Activated T-cell treated with anti-CD3 and anti-CD28 coated beads for 24 hours (primary cell): ENCODE data around the gene SCN5A.

ENCODE experiments used
- DNase-seq: peaks from one replicate; pipeline ENCODE4 v3.0.0-alpha.2; 2020; ENCODE audit warnings: low read depth

The SCN5A gene

DNA sequence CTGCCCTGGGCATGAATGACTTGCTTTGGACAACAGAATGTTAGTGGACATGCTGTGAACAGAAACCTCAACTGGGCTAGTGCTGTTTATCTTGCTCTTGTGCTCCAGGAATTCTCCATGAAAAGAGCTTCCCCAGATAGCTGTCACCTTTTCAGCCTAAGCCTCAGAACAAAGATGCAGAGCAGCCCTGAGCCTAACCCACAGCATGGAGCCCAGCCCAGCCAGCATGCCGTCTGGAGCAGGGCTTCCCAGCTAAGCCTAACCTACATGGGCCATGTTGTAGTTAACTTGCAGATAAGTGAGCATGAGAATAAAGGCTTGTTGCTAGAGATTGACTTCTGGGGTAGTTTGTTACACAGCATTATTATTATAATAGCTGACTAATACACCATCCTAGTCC is 48.9 kb downstream of the SCN5A start:
- DNase-seq = no peak

DNA sequence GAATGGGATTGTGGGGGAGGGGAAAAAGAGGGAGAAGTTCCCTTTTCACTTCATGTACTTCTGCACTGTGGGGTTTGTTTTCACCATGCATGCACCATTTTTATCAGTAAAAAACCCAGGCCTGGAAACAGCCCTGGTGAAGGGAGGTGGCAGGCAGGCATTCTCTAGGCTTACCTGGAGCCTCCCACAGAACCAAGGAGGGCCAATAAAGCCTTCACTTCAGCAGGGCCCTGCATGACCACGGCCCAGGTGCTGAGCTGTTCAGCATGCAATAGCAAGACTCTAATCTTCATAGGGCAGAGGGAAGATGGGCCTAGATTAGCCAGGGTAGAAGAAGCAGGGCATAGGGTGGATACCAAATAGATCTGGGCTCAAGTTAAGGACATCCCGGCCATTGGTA is 49.6 kb downstream of the SCN5A start:
- DNase-seq = no peak

DNA sequence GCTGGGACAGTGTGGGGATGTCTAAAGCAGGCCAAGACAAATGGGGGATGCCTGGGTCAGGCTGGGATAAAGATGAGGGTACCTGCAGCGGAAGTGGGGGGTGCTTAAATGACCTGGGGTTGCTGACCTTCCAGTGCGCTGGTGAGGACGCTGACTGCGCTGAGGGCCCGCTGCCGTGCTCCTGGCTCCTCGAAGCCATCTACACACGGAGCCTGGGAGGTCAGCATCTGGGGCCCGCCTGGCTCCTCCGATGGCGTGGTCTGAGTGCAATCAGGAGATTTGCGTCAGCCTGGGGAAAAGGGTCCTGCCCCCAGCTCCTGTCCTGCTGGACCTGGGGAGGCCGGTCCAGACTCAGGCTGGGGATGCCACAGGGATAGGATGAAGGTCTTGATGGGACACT is 50.7 kb downstream of the SCN5A start:
- DNase-seq = no peak

DNA sequence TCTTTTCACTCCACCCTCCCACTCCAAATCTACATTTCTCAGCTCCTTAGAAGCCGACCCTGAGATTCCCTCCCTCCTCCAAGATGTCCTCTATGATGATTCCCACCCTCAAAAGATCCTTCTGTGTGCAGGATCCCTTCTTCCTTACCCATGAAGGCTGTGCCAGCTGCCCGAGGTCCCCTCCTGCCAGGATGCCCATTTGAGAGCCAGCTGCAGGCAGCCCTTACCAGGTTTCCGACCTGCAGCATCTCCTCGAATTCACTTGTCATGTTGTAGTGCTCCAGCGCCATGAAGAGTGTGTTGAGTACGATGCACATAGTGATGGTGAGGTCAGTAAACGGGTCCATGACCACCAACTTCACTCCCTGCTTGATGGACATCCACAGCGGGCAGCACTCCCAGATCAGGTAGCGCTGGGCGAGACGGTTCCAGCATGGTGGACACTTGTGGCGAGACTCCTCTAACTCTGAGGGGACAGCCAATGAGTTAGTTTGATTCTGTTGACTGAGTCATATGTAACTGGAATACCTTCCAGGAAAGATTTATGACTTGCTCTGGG is 51.9 kb downstream of the SCN5A start:
- no peak for DNase-seq

DNA sequence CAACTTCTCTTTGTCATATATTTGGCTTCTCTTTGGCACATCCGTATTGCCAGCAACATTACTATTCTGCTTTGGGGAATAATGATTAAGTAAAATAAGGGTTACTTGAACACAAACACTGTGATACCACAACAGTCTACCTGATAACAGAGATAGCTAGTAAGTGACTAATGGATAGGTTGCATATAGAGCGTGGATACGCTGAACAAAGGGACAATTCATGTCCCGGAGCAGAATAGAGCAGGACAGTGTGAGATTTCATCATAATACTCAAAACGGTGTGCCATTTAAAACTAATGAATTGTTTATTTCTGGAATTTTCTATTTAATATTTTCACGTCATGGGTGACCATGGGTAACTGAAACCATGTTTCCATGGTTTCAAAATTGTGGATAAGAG is 54.1 kb downstream of the SCN5A start:
- no peak for DNase-seq

DNA sequence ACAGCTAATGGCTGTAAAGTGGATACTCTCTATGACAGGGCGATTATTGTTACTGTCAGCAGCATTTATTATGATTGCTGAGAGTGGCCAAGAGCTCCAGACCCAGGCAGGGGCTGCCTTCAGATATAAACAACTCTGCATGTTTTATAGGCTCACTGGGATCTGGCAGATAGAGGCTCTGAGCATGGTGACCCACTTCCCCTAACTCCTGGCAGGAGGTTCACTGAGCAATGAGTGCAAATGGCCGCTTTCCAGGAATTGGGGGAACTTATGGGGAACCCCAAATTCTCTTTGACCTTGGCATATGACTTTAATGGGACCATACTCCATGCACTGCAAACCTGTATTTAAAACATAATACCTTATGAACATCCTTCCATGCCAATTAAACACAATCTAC is 59.0 kb downstream of the SCN5A start:
- DNase-seq = no peak

DNA sequence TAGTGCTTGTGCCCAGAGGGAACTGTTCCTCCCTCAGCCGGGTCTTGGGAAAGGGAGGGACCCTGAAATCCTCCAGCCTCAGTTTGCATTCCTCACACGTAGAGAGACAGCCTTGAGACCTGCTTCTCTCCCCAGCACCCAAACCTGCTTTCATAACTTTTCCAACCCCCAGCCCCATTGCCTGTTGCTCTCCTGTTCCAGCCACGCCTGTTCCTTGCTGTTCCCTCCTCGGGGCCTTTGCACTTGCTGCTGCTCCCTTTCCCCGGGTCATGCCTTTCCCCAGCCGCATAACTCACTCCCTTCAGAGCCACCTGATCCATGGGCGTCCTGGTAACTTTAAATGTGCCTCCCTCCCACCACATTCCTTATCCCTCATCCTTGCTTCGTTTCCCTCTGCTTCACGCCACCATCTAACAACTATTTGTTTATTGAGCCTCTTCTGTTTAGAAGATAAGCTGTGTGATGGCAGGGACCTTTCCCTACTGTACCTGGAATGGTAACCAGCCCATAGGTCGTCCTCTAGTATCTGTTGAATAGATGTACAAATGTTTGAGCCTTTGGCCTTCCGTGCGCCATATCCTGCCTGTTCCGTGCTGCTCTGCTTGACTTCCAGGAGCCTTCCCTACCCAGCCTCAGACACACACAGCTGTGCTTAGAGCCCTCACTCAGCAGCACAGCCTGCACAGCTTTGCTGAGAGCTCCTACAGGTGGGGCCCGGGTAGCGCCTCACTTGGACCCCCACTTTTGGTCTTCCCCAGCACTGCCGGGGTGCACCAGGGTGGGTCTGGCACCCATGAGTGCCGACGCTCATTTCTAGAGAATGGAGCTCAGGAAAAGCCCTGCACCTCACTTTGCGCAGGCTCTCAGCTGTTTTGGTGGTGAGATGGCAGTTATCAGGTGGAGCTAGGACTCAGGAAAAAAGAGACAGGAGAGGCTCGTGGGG is 60.2 kb downstream of the SCN5A start:
- DNase-seq = no peak

DNA sequence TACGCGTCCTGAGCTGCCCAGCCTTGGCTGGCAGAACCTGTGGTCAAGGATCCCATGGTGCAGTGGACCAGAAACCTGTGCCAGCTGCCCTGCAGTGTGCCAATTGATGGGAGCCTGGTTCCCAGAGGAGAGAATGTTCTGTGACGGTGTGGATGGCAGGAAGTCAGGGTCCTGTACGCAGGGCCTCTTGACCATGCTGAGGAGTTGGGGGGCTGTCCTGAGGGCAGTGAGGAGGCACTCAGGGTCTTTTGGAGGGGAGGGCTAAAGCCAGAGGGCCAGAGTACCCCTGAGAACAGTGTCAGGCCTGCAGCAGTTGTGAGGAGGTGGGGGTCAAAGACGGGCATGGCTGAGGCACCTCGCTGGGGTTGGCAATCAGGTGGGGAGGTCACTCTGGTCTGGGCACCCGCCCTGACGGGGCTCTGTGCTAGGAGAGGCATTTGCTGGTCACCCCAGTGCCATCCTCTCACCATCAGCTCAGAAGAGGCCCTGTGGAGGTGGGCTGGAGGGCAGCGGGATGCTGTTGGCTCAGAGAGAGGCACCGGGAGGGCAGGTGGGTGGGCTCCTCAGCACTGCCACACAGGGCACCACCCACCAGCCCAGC is 61.0 kb downstream of the SCN5A start:
- no peak for DNase-seq

DNA sequence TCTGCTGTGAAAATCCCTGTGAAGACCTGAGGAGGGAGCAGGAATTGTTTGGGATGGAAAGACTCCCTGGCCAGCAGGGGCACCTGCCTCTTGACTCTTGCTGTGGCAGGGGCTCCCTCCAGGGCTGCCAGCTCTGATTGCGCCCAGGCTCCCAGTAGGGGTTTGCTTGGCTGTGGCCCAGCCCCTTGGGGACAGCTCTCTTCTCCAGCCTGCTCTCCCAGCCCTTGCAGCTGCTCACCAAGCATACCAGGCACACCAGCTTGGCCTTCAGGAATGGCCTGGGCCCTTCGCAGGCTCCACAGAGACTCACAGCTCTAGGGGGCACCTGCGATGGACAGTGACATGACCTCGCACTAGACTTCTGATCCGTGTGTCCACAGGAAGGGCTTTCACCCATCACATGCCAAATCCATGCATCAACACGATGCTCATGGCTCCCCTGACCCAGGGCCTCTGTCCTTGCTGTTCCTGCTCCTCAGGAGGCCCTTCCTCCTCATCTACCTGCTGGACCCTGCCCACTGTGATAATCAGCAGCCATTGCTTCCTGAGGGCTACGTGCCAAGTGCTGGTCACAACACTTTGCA is 61.8 kb downstream of the SCN5A start:
- no peak for DNase-seq

DNA sequence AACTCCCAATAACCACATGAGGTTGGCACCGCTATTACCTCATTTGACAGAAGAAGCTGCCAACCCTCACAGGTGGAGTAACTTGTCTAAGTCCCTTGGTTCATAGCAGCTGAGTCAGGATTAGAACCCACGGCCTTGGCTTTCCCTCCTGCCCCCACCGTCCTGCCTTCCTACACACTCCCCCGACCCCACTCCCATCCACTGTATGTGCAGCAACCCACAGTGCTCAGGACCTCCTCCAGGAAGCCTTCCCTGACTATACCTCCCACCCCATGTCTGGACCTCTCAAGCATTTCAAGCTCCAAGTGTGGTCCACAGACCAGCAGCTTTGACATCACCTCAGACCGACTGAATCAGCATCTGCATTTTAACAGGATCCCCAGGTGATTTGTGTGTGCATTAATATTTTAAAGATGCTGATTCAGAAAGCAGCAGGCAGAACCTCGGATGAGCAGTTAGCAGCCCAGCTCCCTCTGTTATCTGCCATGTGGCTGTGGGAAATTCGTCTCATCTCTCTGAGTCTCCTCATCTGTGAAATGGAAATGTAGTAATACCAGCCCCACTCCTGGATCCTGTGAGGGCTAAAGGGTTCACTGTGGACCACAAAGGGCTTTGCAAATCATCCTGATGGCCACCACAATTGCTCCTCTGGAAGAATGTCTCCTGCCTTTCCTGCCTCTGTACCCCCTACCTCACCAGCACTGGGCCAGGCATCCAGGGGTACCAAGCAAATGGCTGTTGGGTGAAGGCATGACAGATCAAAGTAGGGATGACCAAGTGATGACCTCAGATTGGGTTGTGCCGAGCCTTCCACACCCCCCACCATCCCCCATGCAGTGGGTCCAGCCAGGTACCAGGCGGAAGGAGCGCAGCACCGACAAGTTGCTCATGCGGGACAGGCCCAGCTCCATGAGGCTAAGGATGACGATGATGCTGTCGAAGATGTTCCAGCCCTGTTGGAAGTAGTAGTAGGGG is 62.7 kb downstream of the SCN5A start:
- DNase-seq = no peak

DNA sequence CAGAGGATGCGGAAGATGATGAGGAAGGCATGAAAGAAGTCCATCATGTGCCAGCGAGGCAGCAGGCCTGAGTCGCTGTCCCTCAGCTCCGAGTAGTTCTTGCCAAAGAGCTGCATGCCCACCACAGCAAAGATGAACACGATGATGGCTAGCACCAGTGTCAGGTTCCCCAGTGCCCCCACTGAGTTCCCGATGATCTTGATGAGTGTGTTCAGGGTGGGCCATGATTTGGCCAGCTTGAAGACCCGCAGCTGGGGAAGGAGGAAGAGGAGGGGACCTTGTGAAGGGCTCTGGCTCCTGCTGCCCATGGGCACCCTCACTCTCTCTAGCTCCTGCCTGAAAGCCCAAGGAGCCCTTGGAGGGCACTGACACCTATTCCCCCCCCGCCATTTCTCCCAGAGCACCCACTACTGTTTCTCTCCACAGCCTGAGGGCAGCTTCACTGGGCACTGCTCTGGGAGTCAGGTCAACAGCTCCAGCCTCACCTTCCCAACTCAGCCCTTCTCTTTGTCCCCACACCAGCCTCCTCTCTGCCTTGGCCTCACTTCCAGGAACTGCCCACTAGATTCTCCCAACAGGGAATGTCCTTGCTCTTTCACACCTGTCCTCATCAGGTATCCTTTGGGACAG is 63.6 kb downstream of the SCN5A start:
- no peak for DNase-seq

DNA sequence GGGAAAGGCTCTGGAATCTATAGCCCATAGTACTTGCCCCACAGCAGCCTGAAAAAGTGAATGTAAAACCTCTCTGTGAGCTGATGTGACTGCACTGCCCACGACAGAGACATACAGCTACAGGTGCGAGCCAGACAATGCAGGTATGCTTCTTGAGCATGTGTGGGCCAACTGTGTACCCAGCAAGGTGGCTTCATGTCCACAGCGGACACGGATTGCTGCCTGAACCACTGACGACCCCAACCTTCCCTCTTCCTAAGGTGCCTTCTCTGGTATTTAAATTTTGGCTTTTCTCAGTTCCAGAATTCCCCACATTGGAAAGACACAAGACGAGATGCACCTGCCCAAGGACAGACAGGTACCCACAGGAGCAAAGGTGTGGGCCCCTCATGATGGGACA is 65.8 kb downstream of the SCN5A start:
- DNase-seq = no peak

DNA sequence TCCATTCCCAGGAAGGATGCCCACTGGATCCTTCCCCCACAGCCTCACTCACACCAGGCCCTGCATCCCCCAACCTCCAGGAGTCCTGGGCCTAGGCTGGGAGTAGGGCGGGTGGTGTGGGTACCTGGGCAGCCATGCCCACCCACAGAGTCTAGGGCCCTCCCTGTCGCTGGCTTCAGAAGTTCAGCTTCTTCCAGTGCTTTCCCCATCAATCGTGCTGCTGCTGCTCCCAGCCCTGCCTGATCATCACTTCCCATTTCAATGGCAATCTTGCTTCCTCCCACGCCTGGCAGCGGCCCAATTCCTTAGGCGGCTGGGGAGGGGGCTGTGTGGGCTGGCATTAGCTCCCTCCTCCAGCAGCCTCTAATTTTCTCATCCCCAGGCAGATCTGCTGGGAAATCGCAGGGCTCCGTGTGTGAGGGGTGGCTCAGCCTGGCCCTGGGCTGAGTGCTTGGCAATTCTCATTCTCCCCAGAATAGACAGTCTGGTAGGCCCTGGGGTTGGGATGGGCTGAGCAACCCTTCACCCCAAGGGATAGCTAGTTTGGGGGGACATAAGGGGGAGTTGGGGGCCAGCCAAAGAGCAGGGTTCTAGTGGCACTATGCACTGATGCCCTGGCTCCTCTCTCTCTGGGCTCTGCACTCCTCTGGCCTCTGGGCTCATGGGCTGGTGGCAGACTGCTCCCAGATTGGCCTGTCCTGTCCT is 66.4 kb downstream of the SCN5A start:
- no peak for DNase-seq

DNA sequence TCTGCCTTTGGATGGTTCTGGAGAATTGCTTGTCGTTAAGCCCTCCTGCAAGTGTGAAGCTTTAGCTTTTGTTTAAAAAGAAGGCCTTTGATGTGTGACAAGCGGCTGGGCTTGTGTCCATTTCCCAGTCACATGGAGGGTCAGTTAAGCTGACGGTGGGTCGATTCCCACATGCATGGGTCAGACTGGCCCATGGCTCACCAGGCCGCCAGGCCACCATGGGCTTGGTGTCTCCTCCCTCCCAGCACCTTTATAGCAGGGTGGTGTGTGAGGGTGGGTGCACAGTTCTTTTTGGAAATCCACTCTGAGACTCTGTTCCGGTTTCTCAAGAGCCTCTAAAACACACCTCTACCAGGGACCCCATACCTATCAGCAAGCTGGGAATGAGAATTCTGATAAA is 67.2 kb downstream of the SCN5A start:
- no peak for DNase-seq

DNA sequence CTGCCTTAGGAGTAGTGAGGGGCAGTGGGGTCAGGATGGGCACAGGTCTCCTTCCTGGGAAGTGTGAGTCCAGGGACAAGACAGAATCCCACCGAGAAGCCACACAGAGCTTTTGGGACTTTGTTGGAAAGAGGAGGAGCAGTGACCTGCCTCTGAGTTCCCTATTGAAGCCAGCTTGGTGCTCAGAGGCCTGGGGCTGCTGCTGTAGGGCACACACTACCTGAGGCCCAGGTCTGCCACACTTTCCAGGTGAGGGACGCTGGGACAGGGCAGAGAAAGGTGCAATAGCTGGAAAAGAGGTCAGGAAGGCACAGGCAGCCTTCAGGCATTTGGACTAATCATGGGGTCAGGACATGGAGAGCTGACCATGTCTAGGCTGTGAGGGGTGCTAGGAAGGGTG is 67.7 kb downstream of the SCN5A start:
- DNase-seq = no peak

DNA sequence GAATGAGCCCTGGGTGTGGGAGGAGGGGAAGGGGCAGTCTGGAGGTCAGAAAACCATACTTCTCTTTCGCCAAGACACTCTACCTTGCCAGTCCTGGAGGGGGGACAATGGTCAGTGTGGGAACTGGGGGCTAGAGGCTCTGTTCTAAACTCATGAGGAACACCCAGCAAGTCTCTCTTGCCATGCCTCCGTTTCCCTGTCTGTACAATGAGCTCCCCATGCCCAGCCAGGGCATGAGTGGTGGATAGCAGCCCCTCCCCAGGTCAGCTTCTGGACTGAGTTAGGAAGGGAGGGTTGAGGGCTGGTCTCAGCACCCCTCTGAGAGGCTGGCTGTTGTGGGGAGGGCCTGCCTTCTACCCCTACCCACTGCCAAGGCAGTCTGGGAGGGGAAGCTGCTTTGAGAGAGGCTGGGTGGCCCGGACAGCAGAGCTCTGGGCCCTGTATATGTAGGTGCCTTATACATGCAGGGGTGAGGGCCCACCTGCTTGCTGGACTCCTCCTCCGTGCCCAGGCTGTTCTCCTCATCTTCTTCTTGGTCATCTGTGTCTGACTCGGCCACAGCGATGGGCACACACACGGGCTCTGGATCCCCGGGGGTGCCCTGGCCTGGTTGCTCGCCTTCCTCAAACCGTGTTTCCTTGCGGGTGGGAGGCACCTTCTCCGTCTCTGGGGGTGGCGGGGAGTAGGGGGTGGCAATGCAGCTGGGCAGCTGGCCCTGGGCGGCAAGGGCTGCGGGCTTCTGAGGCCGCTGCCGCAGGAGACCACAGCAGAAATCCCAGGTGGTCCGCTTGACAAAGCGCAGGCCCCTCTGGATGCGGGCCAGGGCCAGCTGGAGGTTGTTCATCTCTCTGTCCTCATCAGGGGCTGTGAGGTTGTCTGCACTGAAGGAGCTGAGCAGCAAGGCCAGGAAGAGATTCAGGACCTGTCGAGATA is 68.8 kb downstream of the SCN5A start:
- DNase-seq = no peak

DNA sequence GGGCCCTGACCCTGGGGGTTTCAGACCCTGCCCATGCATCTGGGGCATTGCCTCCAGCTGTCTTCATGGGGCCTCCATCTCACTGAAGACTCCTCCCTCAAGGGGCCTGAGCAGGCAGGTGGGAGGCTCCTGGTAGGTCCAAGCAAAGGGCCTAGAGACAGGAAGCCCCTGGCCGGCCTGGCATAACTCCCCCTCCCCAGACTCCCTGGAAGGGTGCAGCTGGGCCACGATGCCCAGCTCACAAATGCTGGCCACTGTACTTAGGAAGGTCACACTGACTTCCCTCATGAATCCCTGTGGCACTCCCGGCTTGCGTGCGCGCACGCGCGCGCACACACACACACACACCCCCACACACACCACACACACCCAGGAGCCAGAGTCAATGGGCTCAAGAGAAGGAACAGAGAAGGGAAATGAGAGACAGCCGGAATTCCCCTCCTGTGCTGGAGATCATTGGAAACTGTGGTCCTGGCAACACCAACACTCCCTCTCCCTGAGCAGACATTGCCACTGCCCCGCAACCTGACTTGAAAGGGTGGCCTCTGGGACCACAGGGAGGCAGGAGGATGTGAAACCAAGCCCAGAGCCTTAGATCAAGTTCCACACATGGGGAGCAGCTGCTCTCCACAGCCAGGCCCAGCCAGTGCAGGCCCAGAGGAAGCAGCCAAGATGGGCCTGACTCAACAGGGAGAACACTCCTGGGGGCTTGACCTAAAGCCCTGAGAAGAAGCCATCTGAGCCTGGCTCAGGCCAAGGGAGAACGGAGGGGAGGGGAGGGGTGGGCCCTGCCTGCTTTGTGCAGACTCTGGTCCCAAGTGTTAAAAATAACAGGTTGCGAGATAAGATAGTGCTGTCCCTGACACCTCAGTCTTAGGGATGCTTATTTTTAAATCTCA is 69.7 kb downstream of the SCN5A start:
- DNase-seq = no peak

DNA sequence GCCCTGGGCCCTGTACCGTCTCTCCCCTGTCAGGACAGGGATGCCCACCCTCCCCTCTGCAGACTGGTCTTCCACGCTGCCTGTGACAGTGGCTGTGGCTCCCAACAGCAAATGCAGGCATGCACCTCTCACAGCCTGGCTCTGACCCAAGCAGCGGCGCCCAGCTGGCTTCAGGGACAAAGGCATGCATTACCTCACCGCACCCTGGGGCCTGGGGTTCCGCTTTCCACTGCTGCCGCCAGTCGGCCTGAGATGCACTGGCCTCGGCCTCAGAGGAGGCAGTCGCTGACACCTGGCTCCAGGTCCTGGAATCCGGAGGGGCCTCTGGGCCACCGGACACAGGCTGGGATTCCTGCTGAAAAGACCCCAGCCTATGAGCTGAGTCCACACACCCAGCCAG is 70.3 kb downstream of the SCN5A start:
- DNase-seq = no peak

DNA sequence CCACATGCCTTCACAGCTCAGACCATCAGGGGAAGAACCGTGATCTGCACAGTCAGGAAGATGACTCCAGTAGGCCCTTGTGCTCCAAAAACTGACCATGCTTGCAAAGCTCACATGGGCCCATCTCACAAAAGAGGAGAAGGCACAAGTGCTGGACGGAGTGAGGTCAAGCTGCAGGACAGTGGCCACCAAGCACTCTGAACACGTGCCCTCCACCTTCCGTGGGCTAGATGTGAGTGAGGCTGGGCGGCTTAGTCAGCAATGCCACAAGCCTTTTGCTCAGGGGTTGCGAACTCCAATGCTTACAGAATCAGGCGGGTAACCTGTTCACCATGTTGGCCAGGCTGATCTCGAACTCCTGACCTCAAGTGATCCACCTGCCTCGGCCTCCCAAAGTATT is 70.9 kb downstream of the SCN5A start:
- no peak for DNase-seq
